ENCODE measurements around the gene CENPC. TPM values are rescaled to one million over a fixed set of nuclear protein-coding genes. Genes with fewer than 3 reads are reported as not detected.

CENPC gene
- total RNA-seq, 4 donors from 2014 or later: 31.9 to 66.7 (median 42.3) TPM

- Histone ChIP-seq H3K9me3 (no peaks in the 10 kb centered on the region), H3K4me1 (peaks cover 0 to 38% (median 13%) of the 10 kb centered on the region in 4 donors), H3K36me3 (peaks cover 0 to 9% (median 0%) of the 10 kb centered on the region in 3 donors), H3K27me3 (no peaks in the 10 kb centered on the region), H3K27ac (no peak overlapping the region), H3K4me3 (no peak overlapping the region)
- TF ChIP-seq, protein P1, sequence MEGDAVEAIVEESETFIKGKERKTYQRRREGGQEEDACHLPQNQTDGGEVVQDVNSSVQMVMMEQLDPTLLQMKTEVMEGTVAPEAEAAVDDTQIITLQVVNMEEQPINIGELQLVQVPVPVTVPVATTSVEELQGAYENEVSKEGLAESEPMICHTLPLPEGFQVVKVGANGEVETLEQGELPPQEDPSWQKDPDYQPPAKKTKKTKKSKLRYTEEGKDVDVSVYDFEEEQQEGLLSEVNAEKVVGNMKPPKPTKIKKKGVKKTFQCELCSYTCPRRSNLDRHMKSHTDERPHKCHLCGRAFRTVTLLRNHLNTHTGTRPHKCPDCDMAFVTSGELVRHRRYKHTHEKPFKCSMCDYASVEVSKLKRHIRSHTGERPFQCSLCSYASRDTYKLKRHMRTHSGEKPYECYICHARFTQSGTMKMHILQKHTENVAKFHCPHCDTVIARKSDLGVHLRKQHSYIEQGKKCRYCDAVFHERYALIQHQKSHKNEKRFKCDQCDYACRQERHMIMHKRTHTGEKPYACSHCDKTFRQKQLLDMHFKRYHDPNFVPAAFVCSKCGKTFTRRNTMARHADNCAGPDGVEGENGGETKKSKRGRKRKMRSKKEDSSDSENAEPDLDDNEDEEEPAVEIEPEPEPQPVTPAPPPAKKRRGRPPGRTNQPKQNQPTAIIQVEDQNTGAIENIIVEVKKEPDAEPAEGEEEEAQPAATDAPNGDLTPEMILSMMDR (IDR thresholded peaks at IDR 0.05): no peak
- TF ChIP-seq EP300 (IDR thresholded peaks at IDR 0.05): no peak
- no peak for TF ChIP-seq POLR2A (IDR thresholded peaks at IDR 0.05)
- WGBS, 2 donors: 33 to 35% methylated on average over 4 of the region's 4 CpGs
- no peak for DNase-seq (ENCODE audit: low spot score in 2 of 2)
Observed at GRCh38 chr4:67546971-67547370, 1.7 kb upstream of the CENPC start.

DNA sequence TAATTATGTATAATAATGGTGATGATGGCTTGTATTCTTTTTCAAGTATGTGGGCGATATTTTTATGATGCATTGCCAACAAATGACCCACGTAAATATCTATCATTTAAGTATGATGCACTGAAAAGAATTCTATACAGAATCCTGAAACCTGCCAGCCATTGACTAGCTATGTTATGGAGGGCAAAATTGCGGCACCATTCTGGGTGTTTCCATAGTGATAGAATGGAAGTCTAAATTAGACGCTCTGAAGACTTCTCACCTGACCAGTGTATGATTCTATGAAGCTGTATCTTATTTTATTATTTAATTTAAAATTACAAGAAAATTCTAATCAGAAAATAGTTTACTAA is 677 bp upstream of the CENPC start:
- no peak for DNase-seq (ENCODE audit: low spot score in 2 of 2)
- no peaks in the 10 kb centered on the region for H3K9me3 ChIP-seq
- peak overlapping the region; percentile 81 to 91 (median 90) for H3K27ac ChIP-seq
- H3K27me3 ChIP-seq: no peaks in the 10 kb centered on the region
- H3K36me3 ChIP-seq: peaks cover 0 to 9% (median 0%) of the 10 kb centered on the region in 3 donors
- H3K4me1 ChIP-seq: peaks cover 0 to 42% (median 13%) of the 10 kb centered on the region in 4 donors
- WGBS, 2 donors: 40 to 42% methylated on average over 4 of the region's 4 CpGs
- TF ChIP-seq, protein P1 (IDR thresholded peaks at IDR 0.05): no peak
- no peak for TF ChIP-seq EP300 (IDR thresholded peaks at IDR 0.05)
- TF ChIP-seq POLR2A (IDR thresholded peaks at IDR 0.05): no peak
- H3K4me3 ChIP-seq: peak overlapping the region; percentile 53 to 68 (median 66)

- no peak for DNase-seq (ENCODE audit: low spot score in 2 of 2)
- TF ChIP-seq, protein P1 (IDR thresholded peaks at IDR 0.05): no peak
- TF ChIP-seq EP300 (IDR thresholded peaks at IDR 0.05): no peak
- no peak for TF ChIP-seq POLR2A (IDR thresholded peaks at IDR 0.05)
- no peak overlapping the region for H3K27ac ChIP-seq
- WGBS, 2 donors: 35 to 44% methylated on average over 1 of the region's 1 CpG
- H3K4me1 ChIP-seq: peaks cover 0 to 41% (median 13%) of the 10 kb centered on the region in 4 donors
- H3K36me3 ChIP-seq: peaks cover 0 to 42% (median 0%) of the 10 kb centered on the region in 3 donors
- no peaks in the 10 kb centered on the region for H3K27me3 ChIP-seq
- no peak overlapping the region for H3K4me3 ChIP-seq
- no peaks in the 10 kb centered on the region for H3K9me3 ChIP-seq
Observed at GRCh38 chr4:67542076-67542475, 3.2 kb downstream of the CENPC start.

- H3K36me3 ChIP-seq: peaks cover 0 to 63% (median 0%) of the 10 kb centered on the region in 3 donors
- WGBS, 2 donors: 97 to 99% methylated on average over 1 of the region's 1 CpG
- peaks cover 0 to 28% (median 13%) of the 10 kb centered on the region in 4 donors for H3K4me1 ChIP-seq
- no peak overlapping the region for H3K4me3 ChIP-seq
- no peaks in the 10 kb centered on the region for H3K9me3 ChIP-seq
- H3K27ac ChIP-seq: no peak overlapping the region
- no peak for DNase-seq (ENCODE audit: low spot score in 2 of 2)
- TF ChIP-seq, protein P1 (IDR thresholded peaks at IDR 0.05): no peak
- no peak for TF ChIP-seq EP300 (IDR thresholded peaks at IDR 0.05)
- TF ChIP-seq POLR2A (IDR thresholded peaks at IDR 0.05): no peak
- no peaks in the 10 kb centered on the region for H3K27me3 ChIP-seq
Observed at GRCh38 chr4:67539830-67540229, 5.5 kb downstream of the CENPC start.

GRCh38 chr4:67535280-67535840 is 9.9 kb downstream of the CENPC start:
- no peak for TF ChIP-seq POLR2A (IDR thresholded peaks at IDR 0.05)
- no peak for DNase-seq (ENCODE audit: low spot score in 2 of 2)
- Histone ChIP-seq H3K36me3 (peaks cover 0 to 93% (median 12%) of the 10 kb centered on the region in 3 donors), H3K27ac (no peak overlapping the region), H3K4me3 (no peak overlapping the region), H3K9me3 (no peaks in the 10 kb centered on the region), H3K27me3 (no peaks in the 10 kb centered on the region), H3K4me1 (peaks cover 0 to 4% (median 0%) of the 10 kb centered on the region in 4 donors)
- 88 to 93% methylated on average over 2 of the region's 2 CpGs for WGBS, 2 donors

All from tibial nerve (tissue), 4 donors.